WTC11 (cell line): Measurements from ENCODE around the gene SGIP1.

Source experiments
- CREM ChIP-seq: sonication (generic); formaldehyde crosslinking; IDR thresholded peaks from 2 replicates; pipeline ENCODE4 v1.8.1; 2022; ENCODE audit warnings: mild to moderate bottlenecking, missing genetic modification reagents, moderate library complexity
- ZNF671 ChIP-seq: fragments of 250-450 bp; sonication (Bioruptor Pico); IDR thresholded peaks from 2 replicates; pipeline ENCODE4 v1.8.0; 2021; ENCODE audit warnings: mild to moderate bottlenecking
- TF ChIP-seq, protein P1 (sequence below): fragments of 200-600 bp; IDR thresholded peaks from 2 replicates; pipeline ENCODE4 v1.8.0; 2022; ENCODE audit warnings: antibody characterized with exemption
- TF ChIP-seq, protein P2 (sequence below): sonication (generic); formaldehyde crosslinking; conservative IDR thresholded peaks from 2 replicates; pipeline ENCODE4 v1.8.1; 2022; ENCODE audit warnings: mild to moderate bottlenecking, missing genetic modification reagents

DNA sequence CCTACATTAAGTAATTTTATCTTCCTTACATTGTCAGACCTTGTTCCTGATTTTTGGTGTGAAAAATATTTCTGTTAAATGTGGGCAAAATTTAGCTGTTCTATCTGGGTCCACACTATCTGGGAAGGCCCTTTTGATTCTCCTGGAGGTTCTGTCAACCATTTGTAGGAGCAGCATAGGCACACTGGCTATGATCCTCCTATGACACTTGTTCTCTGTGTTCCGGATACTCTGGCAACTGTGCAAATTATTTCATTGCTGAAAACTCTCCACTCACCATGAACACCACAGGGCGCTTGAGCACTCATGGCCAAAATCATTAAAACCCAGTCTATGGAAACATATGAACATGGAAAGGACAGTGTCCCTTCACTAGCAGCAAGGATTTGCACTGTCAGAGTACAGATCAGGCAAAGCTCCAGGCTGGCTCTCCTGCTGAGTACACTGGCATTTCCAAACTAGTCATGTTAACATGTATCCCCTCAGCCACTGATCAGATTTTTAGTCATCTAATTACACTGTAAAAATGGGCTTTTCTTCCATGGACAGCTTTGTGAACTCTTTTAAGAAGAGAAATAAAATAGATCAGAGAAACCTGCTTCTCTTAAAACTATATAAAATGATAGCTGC is 43.9 kb upstream of the SGIP1 start:
- TF ChIP-seq, protein P1, sequence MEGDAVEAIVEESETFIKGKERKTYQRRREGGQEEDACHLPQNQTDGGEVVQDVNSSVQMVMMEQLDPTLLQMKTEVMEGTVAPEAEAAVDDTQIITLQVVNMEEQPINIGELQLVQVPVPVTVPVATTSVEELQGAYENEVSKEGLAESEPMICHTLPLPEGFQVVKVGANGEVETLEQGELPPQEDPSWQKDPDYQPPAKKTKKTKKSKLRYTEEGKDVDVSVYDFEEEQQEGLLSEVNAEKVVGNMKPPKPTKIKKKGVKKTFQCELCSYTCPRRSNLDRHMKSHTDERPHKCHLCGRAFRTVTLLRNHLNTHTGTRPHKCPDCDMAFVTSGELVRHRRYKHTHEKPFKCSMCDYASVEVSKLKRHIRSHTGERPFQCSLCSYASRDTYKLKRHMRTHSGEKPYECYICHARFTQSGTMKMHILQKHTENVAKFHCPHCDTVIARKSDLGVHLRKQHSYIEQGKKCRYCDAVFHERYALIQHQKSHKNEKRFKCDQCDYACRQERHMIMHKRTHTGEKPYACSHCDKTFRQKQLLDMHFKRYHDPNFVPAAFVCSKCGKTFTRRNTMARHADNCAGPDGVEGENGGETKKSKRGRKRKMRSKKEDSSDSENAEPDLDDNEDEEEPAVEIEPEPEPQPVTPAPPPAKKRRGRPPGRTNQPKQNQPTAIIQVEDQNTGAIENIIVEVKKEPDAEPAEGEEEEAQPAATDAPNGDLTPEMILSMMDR = no peak
- TF ChIP-seq, protein P2, sequence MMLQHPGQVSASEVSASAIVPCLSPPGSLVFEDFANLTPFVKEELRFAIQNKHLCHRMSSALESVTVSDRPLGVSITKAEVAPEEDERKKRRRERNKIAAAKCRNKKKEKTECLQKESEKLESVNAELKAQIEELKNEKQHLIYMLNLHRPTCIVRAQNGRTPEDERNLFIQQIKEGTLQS (CRISPR knock-in tag) = no peak
- no peak for TF ChIP-seq ZNF671
- no peak for TF ChIP-seq CREM (CRISPR knock-in tag)
